GM18511 (cell line): ENCODE data around the gene HENMT1.
"Not testable (repeated sequence)": the region's sequence is repeated elsewhere in the genome, so short reads cannot be mapped to it uniquely, and the experiment has no call there.

Source experiments
- ATAC-seq: cut with Tn5 transposase; IDR thresholded peaks from one replicate; pipeline ENCODE4 v1.9.1; 2021; ENCODE audit warnings: mild to moderate bottlenecking, moderate library complexity; ENCODE audit not compliant: unreplicated experiment

HENMT1 gene

DNA sequence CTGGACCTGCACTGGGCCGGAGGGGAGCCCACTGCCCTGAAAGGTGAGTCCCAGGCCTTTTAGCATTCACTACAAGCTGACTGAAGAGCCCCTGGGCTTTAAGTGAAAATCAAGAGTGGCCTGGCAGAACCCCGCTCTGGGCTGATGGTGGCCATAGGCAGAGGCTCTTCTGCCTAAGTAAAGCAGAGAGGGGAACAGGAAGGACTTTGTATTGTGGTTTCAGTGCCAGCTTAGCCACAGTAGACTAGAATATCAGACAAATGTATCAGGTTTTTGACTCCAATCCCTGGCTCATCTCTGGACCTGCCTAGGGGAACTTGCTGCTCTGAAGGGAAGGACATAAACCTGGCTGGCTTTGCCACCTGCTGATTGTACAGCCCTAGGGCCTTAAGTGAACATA, 10.2 kb upstream of the HENMT1 start:
- no peak for ATAC-seq

DNA sequence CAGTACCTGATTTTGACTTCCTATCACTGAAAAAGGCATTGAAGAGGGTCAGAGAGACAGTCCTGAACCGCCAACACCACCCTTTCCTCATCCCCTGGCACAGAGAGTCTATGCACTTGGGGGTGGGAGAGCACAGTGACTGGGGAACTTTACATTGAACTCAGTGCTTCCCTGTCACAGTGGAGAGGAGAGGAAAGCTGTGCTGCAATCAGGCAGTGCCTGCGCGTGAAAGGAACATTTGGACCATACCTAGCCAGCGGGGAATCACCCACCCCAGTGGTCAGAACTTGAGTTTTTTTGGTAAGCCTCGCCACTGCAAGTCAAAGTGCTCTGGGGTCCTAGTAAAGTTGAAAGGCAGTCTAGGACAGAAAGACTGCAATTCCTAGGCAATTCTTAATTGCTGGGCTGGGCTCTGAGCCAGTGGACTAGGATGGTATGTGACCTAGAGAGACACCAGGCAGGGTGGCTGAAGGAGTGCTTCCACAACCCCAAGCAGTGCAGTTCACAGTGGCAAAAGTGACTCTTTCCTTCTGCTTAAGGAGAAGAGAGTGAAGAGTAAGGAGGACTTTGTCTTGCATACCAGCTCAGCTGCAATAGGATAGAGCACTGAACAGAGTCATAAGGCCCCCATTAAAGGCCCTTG, 9.4 kb upstream of the HENMT1 start:
- ATAC-seq: no peak

- ATAC-seq: no peak
These were observed 8.8 kb upstream of the HENMT1 start for GRCh38 chr1:108669679-108670078.

GRCh38 chr1:108668777-108669176, 7.9 kb upstream of the HENMT1 start:
- ATAC-seq: no peak

DNA sequence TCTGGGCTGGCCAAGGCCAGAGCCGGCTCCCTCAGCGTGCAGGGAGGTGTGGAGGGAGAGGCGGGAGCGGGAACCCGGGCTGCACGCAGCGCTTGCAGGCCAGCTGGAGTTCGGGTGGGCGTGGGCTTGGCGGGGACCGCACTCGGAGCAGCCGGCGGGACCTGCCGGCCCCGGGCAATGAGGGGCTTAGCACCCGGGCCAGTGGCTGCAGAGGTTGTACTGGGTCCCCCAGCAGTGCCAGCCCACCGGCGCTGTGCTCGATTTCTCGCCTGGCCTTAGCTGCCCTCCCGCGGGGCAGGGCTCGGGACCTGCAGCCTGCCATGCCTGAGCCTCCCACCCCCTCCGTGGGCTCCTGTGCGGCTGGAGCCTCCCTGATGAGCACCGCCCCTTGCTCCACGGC, 6.5 kb upstream of the HENMT1 start:
- not testable (repeated sequence) for ATAC-seq

GRCh38 chr1:108665771-108666170, 4.9 kb upstream of the HENMT1 start:
- no peak for ATAC-seq

- no peak for ATAC-seq
These were observed 4.2 kb upstream of the HENMT1 start for GRCh38 chr1:108665067-108665466.

- ATAC-seq: no peak
These were observed 3.6 kb upstream of the HENMT1 start for GRCh38 chr1:108664481-108664880.

DNA sequence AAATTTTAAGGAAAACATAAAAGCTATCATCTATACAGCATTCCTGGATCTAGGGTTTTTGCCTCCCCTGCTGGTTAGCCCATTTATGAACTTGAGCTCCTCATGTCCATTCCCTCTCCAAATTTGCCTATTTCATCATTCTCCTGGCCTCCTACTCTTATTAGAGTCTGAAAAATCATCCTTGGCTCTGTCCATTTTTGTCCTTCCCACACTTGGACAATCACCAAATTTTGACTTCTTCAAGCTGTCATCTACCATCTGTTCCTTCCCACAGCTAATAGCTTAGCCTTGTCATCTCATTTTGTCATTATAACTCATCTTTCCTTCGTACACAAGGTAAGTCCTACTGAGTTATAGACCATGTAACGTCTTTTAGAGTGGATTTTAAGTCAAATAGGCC, 2.2 kb upstream of the HENMT1 start:
- no peak for ATAC-seq

DNA sequence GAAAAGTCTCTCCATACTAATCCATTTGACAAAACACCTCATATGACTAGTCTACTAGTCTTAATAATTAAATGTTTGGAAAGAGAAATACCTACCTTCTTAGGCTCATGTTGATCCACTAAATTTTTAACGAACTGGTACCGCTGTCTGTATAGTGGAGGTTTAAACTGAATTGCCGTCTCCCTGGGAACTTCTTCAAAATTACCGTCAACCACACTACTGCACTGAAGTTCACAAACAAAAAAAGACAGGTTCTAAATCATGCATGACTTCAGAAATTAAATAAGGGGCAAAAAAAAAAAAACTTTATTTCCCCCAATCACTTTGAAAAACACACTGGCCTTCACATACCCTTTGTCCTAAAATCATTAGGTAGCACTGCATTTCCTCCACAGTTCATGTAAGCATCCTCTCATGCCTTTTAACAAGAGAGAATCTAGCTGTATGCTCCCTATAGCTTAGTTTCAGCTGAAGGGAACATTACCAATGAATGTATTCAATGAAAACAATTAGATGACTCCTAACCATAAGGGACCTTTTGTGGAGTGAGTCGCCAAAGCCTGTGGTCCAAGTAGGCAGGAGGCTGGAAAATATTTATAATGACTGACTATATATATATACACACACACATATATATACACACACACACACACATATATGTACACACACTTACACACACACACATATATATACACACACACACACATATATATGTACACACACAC, 3.4 kb downstream of the HENMT1 start:
- no peak for ATAC-seq

- ATAC-seq: no peak
These were observed 7.3 kb downstream of the HENMT1 start for GRCh38 chr1:108653431-108654105.

- no peak for ATAC-seq
These were observed 14.1 kb downstream of the HENMT1 start for GRCh38 chr1:108646648-108647269.

GRCh38 chr1:108646265-108646647, 14.6 kb downstream of the HENMT1 start:
- no peak for ATAC-seq

- no peak for ATAC-seq
These were observed 15.2 kb downstream of the HENMT1 start for GRCh38 chr1:108645564-108646184.

DNA sequence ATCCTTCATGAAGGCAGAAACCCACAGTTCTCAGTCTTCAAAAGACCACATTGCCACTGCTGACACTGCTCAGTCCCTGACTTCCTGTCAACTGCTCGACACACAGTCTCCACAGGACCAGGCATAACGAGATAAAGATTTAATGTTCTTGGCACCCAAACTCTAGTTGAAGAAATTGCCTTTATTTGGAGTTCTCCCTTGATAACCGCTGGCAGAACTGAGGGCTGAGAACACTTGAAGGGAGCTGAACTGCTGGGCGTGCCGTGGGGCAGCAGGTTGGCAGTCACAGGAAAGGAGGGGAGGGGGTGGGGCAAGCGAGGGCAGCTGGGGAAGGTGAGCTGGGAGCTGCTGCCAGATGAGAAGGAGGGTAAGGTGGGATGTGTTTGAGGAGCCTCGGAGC, 15.9 kb downstream of the HENMT1 start:
- ATAC-seq: no peak

- ATAC-seq: peak; percentile 79
These were observed 17.2 kb downstream of the HENMT1 start for GRCh38 chr1:108643492-108644335.

DNA sequence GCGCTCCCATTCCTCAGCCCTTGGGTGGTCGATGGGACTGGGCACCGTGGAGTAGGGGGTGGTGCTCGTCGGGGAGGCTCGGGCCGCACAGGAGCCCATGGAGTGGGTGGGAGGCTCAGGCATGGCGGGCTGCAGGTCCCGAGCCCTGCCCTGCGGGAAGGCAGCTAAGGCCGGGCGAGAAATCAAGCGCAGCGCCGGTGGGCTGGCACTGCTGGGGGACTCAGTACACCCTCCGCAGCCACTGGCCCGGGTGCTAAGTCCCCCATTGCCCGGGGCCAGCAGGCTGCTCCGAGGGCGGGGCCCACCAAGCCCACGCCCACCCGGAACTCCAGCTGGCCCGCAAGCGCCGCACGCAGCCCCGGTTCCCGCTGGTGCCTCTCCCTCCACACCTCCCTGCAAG, 20.0 kb downstream of the HENMT1 start:
- not testable (repeated sequence) for ATAC-seq

DNA sequence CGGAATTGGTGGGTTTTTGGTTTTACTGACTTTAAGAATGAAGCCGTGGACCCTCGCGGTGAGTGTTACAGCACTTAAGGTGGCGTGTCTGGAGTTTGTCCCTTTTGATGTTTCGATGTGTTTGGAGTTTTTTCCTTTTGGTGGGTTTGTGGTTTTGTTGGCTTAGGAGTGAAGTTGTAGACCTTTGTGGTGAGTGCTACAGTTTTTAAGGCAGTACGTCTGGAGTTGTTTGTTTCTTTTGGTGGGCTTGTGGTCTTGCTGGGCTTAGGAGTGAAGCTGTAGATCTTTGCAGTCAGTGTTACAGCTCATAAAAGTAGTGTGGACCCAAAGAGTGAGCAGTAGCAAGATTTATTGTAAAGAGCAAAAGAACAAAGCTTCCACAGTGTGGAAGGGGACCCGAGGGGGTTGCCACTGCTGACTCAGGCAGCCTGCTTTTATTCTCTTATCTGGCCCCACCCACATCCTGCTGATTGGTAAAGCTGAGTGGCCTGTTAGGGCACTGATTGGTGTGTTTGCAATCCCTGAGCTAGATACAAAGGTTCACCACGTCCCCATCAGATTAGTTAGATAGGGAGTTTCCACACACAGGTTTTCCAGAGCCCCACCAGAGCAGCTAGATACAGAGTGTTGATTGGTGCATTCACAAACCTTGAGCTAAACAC, 20.9 kb downstream of the HENMT1 start:
- ATAC-seq: no peak

DNA sequence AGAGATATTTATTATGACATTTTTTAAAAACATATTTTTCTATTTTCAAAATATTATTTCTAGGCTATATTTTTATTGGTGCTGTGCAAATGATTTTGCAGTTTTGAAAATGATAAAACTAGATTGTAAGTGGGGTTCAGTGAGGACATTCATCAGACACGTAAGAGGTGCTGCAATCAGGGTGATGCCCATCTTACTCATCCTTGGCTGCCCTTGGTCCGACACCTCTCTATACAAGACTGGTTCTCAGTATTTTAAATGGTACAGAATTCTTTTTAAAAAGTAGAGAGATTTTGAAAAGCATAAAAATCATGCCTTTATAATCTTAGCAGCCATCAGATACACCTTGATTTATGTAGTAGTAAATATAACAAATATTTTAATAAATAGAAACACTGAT, 24.0 kb downstream of the HENMT1 start:
- no peak for ATAC-seq

- ATAC-seq: no peak
These were observed 26.4 kb downstream of the HENMT1 start for GRCh38 chr1:108634521-108634920.
